HG02588 (cell line): ENCODE data around the gene SMIM8.

Experiments
- ATAC-seq: cut with Tn5 transposase; IDR thresholded peaks from one replicate; pipeline ENCODE4 v1.9.1; 2021; ENCODE audit warnings: mild to moderate bottlenecking, moderate library complexity; ENCODE audit not compliant: unreplicated experiment

The SMIM8 gene

GRCh38 chr6:87333591-87334181 lies 11.3 kb downstream of the SMIM8 start:
- no peak for ATAC-seq

DNA sequence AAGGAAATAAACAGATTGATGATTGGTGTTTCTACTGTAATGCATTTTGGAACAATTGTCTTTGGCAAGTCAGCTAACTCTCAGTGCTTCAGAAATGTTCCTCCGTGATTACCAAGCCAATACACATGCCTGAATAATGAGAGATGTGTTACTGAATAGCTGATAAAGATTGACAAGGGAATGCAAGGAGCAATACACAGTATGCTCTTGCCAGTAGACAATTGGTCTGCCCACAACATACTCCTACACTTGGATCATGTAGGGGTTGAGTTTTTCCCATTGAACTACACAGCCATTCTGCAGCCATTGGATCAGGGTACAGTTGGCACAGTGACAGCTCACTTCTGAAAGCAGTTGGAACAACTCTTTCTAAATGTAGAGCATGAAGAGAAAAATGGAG lies 12.3 kb downstream of the SMIM8 start:
- ATAC-seq: no peak

DNA sequence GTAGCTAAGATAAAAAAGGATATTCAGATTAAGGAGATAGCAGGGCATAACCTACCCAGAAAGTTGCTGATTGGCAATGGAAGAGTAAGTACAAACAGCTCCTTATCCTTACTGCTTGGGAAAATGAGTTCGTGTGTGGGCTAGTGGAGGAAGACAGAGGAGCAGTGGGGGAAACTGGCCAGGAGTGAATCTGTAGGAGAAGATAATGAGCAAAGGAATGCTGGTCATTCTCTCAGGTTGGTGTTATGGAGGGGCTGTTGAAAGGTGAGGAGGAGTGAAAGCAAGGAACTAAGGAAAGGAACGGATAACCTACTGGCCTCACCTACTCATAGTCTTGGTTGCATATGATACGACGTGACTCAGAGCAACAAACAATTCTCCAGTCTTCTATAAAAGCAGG lies 14.0 kb downstream of the SMIM8 start:
- ATAC-seq: no peak

GRCh38 chr6:87340230-87340629 lies 17.8 kb downstream of the SMIM8 start:
- ATAC-seq: no peak

GRCh38 chr6:87341158-87341557 lies 18.8 kb downstream of the SMIM8 start:
- ATAC-seq: no peak

DNA sequence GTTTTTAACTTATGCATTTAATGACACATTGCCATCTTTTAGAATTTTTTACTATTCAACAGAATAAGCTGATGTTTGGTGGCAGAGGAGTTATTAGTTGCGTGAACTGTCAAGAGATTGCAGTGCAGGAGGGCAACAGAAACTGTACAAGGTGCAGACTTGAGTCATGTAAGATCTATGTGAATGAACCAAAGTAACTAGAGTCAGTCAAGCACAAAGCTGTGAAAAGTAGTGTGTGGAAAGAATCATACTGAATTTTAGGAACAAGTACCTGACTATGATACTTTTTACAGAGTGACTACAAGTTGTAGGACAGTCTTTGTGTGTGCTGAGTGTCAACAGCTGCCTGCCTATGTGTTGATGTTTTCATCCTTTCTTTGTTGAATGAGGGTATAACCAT lies 19.5 kb downstream of the SMIM8 start:
- no peak for ATAC-seq

DNA sequence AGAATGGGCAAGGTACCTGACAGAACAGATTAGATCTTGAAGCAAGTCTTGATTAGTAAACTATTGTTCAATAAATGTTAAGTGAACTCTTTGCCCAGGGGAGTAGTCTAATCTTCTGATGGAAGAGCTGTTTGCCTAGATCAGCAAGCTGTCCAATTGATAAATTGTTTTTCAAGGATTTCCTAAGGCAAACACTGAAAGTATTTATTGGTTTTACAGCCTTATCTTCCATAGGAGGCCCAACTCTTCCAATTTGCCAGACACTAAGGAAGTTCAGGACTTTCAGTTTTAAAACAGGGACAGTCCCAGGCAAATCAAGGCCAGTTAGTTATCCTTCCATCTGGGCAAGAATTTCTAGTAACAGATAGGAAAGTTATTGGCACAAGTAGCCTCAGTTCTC lies 20.4 kb downstream of the SMIM8 start:
- no peak for ATAC-seq

- no peak for ATAC-seq
Observed at GRCh38 chr6:87344731-87345130, 22.3 kb downstream of the SMIM8 start, which contains the start of gene C6orf163. Gene C6orf163 (plus strand): TSS chr6:87344813. CDS start chr6:87345100, 287 bp downstream.

DNA sequence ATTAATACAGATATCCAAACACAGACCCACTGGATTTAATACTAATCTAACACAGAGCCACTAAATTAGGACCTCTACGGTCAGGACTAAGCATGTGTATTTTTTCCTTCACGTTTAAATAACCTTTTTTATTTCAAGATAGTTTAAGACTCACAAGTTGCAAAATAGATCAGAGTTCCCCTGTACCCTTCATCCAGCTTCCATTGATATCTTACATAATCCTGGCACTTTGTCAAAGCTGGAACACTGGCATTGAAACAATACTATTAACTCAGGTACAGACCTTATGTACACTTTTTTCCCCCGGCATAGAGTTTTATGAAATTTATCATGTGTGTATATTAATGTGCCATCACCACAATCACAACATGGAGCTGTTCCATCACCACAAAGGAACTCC lies 24.3 kb downstream of the SMIM8 start:
- ATAC-seq: no peak

GRCh38 chr6:87349896-87350295 lies 27.5 kb downstream of the SMIM8 start:
- ATAC-seq: no peak

GRCh38 chr6:87350516-87350915 lies 28.1 kb downstream of the SMIM8 start:
- no peak for ATAC-seq

- no peak for ATAC-seq
Observed at GRCh38 chr6:87351583-87351982, 29.2 kb downstream of the SMIM8 start.

DNA sequence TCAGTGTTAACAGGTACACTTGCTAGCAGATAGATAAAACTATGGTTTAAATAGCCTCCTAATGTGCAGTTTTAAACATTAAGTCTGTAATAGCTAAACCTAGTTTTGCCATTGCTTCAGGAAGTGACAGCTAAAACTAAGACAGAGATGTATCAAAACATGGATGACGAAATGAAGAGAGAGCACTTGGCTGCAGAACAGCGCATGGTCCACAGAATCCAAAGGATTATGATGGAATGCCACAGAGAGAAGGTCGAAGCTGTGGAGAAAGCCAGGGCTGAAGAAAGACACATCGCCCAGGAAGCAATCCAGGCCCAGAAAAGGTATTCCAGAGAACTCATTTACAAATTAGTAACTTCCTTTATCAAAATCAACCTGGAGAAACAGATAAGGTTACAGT lies 33.8 kb downstream of the SMIM8 start:
- no peak for ATAC-seq

DNA sequence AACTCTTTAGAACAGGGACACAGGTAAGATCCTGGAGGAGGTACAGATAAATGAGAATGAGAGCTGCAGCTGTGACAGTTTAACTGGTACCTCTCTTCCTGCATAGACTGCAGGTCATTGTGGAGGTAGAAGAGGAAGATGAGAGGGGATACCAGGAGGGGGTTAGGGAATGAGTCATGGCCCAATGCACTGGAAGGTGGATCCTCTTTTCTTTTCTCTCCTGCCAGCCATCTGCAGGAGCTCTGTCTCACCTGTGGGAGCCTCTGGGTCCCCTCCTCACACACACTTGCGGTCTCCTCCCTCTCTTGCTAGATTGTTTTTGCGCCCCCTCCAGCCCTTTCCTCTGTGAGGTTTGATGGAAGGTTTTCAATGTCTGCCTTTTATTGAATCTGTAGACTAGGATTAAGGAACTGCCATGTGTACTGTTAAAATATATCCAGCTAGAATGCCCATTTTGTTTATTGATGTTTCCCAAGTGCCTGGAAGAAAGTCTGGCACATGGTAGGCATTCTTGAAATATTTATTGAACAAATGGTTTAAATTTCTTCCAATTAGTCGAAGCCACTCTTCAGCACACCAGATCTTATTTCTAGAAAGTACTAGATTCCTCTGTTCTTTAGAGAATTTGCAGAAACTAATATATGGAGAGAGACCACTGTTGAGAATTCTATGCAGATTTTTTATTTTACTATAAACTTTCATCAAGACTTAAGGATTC lies 35.2 kb downstream of the SMIM8 start:
- ATAC-seq: no peak

DNA sequence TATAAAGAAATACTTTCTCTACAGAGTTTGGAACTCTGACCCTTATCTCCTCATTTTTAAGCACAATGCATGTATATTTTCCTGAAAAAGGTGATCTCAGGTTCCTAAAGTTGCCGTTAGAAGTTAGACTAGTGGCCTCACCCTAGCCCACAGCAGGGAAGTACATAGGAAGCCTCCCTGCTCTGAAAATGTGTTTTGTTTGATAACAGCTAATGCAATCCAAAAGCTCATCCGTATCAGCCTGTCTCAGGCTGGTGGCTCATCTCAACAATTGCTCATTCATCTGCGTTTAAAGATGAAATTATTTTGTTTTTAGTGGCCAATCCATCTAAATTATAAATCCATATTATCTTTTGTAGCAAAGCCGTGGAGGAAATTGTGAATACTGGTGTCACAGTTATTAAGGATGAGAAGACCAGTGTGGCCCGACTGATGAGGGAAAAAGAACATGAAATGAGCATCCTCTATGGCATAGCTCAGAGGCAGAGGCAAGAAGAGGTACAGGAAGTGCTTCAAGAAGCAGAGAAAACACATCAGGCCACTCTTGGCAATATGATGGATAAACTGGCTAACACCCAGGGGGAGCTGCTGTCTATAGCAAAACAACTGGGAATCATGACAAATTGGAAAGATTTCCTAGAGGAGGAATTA lies 42.3 kb downstream of the SMIM8 start:
- ATAC-seq: no peak

- no peak for ATAC-seq
Observed at GRCh38 chr6:87366072-87366827, 43.9 kb downstream of the SMIM8 start.

DNA sequence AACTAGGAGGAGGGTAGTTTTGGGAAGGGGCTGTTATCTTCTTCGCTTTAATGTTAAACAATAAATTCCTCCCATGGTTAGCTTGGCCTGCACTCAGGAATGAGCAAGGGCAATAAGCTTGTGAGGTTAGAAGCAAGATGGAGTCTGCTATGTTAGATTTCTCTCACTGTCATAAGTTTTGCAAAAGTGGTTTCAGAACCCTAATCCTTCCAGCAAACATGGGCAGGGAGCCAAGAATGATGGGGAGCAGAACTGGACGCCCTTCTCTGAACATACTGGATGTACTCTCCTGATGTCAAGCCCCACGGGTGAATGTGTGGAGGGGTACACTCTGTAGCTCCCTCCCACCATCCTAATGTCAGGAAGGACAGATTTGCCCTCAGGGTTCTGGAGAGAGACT lies 44.5 kb downstream of the SMIM8 start:
- no peak for ATAC-seq

DNA sequence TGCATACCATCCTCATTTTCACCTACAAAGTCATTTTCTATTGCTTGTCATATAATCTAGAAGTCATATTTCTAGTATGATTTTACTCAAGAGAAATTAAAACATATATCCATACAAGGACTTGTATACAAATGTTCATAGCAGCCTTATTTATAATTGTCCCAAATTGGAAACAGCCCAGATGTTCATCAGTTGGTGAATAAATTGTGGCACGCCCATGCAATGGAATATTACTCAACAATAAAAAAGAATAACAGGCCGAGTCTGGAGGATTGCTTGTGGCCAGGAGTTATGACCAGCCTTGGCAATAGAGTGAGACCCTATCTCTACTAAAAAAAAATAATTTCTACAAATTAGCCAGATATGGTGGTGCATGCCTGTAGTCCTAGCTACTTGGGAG lies 51.0 kb downstream of the SMIM8 start:
- no peak for ATAC-seq

DNA sequence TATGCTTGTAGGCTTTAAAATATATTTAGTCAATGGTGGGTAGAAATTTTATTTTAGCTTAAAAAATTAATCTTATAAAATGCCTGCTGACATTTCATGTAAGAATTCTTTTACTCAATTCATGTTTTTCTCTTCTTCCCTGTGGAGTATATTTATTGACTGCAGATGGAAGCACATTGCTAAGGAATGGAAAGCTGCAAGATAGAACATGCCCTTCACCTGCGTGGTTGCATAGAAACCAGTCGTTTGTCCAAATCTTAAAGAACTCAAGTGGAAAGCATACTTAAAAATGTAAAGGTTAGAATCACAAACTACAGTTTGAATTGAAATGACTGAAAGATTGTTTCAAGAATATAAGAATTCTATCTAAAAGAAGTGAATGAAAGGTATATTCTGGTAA lies 52.9 kb downstream of the SMIM8 start:
- ATAC-seq: no peak

- no peak for ATAC-seq
Observed at GRCh38 chr6:87376643-87377042, 54.3 kb downstream of the SMIM8 start.

DNA sequence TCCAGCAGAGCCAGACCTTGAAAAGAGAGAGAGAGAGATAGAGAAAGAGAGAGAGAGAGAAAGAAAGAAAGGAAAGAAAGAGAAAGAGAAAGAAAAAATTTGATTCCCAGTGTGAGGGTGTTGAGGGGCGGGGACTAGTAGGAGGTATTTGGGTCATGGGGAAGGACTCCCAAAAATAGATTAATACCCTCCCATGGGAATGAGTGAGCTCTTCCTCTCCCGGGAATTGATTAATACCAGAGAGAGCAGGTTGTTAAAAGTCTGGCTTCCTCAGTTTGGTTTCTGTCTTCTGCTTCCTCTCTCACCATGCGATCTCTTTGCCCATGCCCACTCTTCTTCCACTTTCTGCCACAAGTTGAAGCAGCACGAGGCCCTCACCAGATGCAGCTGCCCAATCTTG lies 56.6 kb downstream of the SMIM8 start:
- no peak for ATAC-seq

DNA sequence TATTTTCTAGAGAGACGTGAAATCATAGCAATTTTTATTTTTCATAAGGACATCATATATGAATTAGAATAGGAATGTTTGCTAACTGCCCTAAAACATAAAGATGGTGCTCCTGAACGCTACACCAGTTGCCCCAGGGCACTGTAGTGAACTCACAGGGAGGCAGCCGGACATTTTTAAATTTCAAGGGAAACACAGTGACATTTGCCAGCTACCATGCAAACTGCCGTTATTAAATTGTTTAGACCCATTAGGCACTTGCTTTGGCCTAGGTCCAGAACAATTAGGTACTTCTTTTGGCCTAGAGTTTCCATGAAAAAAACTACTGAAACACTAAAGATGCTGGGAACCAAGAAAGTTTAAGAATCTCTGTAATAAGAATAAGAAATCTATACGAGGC lies 60.5 kb downstream of the SMIM8 start:
- no peak for ATAC-seq
